Measurements from ENCODE around the gene NPC2. TPM values are rescaled to one million over a fixed set of nuclear protein-coding genes. Genes with fewer than 3 reads are reported as not detected.

The NPC2 gene
- total RNA-seq, 1 experiment from 2014 or later: 291 TPM

DNA sequence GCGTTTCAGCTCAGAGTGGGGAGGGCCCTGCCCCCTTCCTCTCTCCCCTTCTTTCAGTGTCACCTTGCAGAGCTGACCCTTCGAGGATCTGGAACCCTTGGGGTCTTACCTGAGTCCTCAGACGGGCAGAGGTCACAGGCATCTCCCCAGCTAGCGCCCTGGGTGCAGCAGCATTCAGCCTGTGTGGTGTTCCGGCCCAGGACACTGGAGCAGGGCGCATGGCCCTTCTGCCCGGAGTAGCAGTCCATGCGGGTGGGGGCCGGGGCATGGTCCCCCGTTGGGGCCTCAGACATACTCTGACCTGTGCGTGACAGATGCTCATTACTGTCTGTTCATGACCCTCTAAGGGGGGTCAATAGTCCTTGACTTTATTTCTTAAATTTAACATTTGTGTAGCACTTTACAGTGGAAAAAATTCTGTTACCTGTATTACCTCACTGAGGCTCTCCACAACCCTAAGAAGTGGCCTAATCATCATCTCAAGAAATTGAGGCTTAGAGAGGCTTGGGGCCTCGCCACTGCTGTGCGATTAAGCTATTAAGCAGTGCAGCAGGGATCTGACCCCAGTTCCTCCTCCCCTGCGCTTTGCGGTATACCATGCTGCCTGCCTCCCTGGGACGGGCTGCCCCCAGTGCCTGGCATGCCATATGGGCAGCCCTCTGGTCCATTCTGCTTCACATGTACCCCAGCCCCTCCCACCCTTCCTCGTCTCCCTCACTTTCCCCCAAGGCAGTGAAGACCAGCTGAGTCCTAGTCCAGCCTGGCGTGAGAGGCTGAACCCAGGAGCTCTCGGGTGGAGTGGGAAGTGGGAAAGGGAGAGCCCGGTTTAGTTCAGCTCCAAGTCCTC, 12.0 kb upstream of the NPC2 start:
- no peaks in the 10 kb centered on the region for H3K9me3 ChIP-seq
- Mint-ChIP-seq H3K36me3 (ENCODE audit: insufficient read depth, unreplicated experiment) (no peaks in the 10 kb centered on the region), H3K27me3 (ENCODE audit: insufficient read depth, unreplicated experiment) (peaks cover 7% of the 10 kb centered on the region), H3K4me1 (ENCODE audit: low read depth, unreplicated experiment) (no peaks in the 10 kb centered on the region), H3K27ac (ENCODE audit: unreplicated experiment) (no peak overlapping the region), H3K9me3 (ENCODE audit: unreplicated experiment) (no peaks in the 10 kb centered on the region), H3K4me3 (ENCODE audit: unreplicated experiment) (no peak overlapping the region)
- H3K27me3 ChIP-seq (replicated peaks; ENCODE audit: control insufficient read depth, insufficient read depth, low read length): no peaks in the 10 kb centered on the region
- intact Hi-C loops (cut with micrococcal nuclease; ENCODE audit: unreplicated experiment): no loop called here
- CTCF ChIA-PET: interaction anchor here (0.6 kb wide), 1 partner anchor 330 kb away, joined by 3 read pairs; no protein-coding TSS in a partner anchor
- no peak for DNase-seq
- TF ChIP-seq, protein P1, sequence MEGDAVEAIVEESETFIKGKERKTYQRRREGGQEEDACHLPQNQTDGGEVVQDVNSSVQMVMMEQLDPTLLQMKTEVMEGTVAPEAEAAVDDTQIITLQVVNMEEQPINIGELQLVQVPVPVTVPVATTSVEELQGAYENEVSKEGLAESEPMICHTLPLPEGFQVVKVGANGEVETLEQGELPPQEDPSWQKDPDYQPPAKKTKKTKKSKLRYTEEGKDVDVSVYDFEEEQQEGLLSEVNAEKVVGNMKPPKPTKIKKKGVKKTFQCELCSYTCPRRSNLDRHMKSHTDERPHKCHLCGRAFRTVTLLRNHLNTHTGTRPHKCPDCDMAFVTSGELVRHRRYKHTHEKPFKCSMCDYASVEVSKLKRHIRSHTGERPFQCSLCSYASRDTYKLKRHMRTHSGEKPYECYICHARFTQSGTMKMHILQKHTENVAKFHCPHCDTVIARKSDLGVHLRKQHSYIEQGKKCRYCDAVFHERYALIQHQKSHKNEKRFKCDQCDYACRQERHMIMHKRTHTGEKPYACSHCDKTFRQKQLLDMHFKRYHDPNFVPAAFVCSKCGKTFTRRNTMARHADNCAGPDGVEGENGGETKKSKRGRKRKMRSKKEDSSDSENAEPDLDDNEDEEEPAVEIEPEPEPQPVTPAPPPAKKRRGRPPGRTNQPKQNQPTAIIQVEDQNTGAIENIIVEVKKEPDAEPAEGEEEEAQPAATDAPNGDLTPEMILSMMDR (IDR thresholded peaks at IDR 0.05; ENCODE audit: insufficient read depth in 1 of 2, low read depth in 1 of 2, low read length in 1 of 2, severe bottlenecking in 1 of 2, unreplicated experiment in 1 of 2): no peak
- no TSS peak for BruUV-seq (replicated peaks)
- no peaks in the 10 kb centered on the region; the same call in 1 of the 2 replicates for H3K36me3 ChIP-seq (ENCODE audit: control insufficient read depth, insufficient read depth, low read length)
- H3K4me1 ChIP-seq: no peaks in the 10 kb centered on the region
- POLR2A ChIA-PET: interaction anchor here (0.6 kb wide), 1 partner anchor 258 kb away, joined by 4 read pairs; no protein-coding TSS in a partner anchor
- H3K4me3 ChIP-seq (ENCODE audit: low read depth, low read length): no peak overlapping the region

DNA sequence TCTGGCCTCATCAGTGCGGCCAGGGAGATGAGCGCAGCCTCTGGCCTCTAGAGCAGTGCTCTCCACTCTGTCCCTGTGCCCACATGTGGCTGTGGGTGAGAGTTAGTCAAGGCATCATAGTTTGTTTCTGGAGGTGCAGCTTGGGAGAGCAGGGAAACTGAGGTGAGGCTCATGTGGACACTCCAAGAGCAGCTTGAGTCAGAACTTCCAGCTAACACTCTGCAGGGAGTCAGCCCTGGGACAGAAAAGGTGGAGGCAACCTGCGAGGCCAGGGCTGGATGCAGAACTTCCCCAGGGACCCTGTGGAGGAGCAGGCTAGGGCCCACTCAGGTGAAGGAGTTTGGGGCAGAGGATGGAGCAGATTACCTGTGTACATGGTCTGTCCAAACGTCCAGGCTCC, 11.3 kb upstream of the NPC2 start:
- ChIA-PET POLR2A (no interaction called here), CTCF (interaction anchor here (0.6 kb wide), 1 partner anchor 48 kb away, joined by 3 read pairs; no protein-coding TSS in a partner anchor)
- no peaks in the 10 kb centered on the region for H3K9me3 ChIP-seq
- Mint-ChIP-seq H3K27me3 (ENCODE audit: insufficient read depth, unreplicated experiment) (peaks cover 4% of the 10 kb centered on the region), H3K9me3 (ENCODE audit: unreplicated experiment) (no peaks in the 10 kb centered on the region), H3K27ac (ENCODE audit: unreplicated experiment) (no peak overlapping the region), H3K4me1 (ENCODE audit: low read depth, unreplicated experiment) (no peaks in the 10 kb centered on the region), H3K4me3 (ENCODE audit: unreplicated experiment) (no peak overlapping the region), H3K36me3 (ENCODE audit: insufficient read depth, unreplicated experiment) (no peaks in the 10 kb centered on the region)
- no peak for DNase-seq
- H3K27me3 ChIP-seq (replicated peaks; ENCODE audit: control insufficient read depth, insufficient read depth, low read length): no peaks in the 10 kb centered on the region
- intact Hi-C loops (cut with micrococcal nuclease; ENCODE audit: unreplicated experiment): no loop called here
- H3K36me3 ChIP-seq (ENCODE audit: control insufficient read depth, insufficient read depth, low read length): no peaks in the 10 kb centered on the region; the same call in 1 of the 2 replicates
- no peaks in the 10 kb centered on the region for H3K4me1 ChIP-seq
- no peak overlapping the region for H3K4me3 ChIP-seq (ENCODE audit: low read depth, low read length)
- TF ChIP-seq, protein P1 (IDR thresholded peaks at IDR 0.05; ENCODE audit: insufficient read depth in 1 of 2, low read depth in 1 of 2, low read length in 1 of 2, severe bottlenecking in 1 of 2, unreplicated experiment in 1 of 2): no peak
- BruUV-seq (replicated peaks): no TSS peak

DNA sequence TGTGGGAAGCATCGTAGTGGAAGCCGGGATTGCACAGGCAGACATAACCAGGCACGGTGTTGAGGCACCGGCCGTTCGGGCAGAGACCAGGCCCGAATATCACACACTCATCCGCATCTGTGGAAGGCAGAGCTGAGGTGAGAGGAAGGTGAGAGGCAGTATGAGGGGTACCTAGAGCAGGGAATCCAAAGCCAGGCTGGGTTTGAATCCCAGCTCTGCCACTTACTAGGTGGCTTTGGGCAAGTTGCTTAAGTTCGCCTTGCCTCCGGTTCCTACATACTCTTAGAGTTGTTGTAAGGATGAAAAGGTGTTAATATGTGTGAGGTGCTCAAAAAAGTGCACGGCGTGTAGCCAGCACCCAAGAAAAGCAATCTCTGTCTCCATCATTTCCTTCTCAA, 10.8 kb upstream of the NPC2 start:
- no TSS peak for BruUV-seq (replicated peaks)
- H3K27ac Mint-ChIP-seq (ENCODE audit: unreplicated experiment): no peak overlapping the region
- POLR2A ChIA-PET: no interaction called here
- H3K9me3 Mint-ChIP-seq (ENCODE audit: unreplicated experiment): no peaks in the 10 kb centered on the region
- intact Hi-C loops (cut with micrococcal nuclease; ENCODE audit: unreplicated experiment): no loop called here
- CTCF ChIA-PET: interaction anchor here (0.6 kb wide), 1 partner anchor 48 kb away, joined by 3 read pairs; no protein-coding TSS in a partner anchor
- TF ChIP-seq, protein P1 (IDR thresholded peaks at IDR 0.05; ENCODE audit: insufficient read depth in 1 of 2, low read depth in 1 of 2, low read length in 1 of 2, severe bottlenecking in 1 of 2, unreplicated experiment in 1 of 2): no peak
- H3K4me1 ChIP-seq: no peaks in the 10 kb centered on the region
- H3K4me1 Mint-ChIP-seq (ENCODE audit: low read depth, unreplicated experiment): no peaks in the 10 kb centered on the region
- peaks cover 3% of the 10 kb centered on the region for H3K27me3 Mint-ChIP-seq (ENCODE audit: insufficient read depth, unreplicated experiment)
- H3K4me3 ChIP-seq (ENCODE audit: low read depth, low read length): no peak overlapping the region
- no peaks in the 10 kb centered on the region for H3K27me3 ChIP-seq (replicated peaks; ENCODE audit: control insufficient read depth, insufficient read depth, low read length)
- H3K4me3 Mint-ChIP-seq (ENCODE audit: unreplicated experiment): no peak overlapping the region
- no peak for DNase-seq
- no peaks in the 10 kb centered on the region for H3K36me3 Mint-ChIP-seq (ENCODE audit: insufficient read depth, unreplicated experiment)
- H3K36me3 ChIP-seq (ENCODE audit: control insufficient read depth, insufficient read depth, low read length): no peaks in the 10 kb centered on the region; the same call in 1 of the 2 replicates
- no peaks in the 10 kb centered on the region for H3K9me3 ChIP-seq

All from Caco-2 (cell line).